Ishikawa (cell line): ENCODE data around the gene SNN.

Experiments
- CEBPB ChIP-seq: IDR thresholded peaks from 2 replicates; pipeline ENCODE4 v1.6.1; 2012
- CREB1 ChIP-seq: IDR thresholded peaks from 2 replicates; pipeline ENCODE4 v1.6.1; 2012; ENCODE audit warnings: low read depth
- EGR1 ChIP-seq: IDR thresholded peaks from 2 replicates; pipeline ENCODE4 v1.6.1; 2012
- EP300 ChIP-seq: IDR thresholded peaks from 2 replicates; pipeline ENCODE4 v1.6.1; 2012; ENCODE audit warnings: borderline replicate concordance
- FOXM1 ChIP-seq: IDR thresholded peaks from 2 replicates; pipeline ENCODE4 v1.6.1; 2012; ENCODE audit warnings: low read depth, borderline replicate concordance
- MAX ChIP-seq: IDR thresholded peaks from 2 replicates; pipeline ENCODE4 v1.6.1; 2012
- NFIC ChIP-seq: IDR thresholded peaks from 2 replicates; pipeline ENCODE4 v1.6.1; 2012
- RAD21 ChIP-seq: IDR thresholded peaks from 2 replicates; pipeline ENCODE4 v1.6.1; 2012; ENCODE audit warnings: low read depth
- TAF1 ChIP-seq: IDR thresholded peaks from 2 replicates; pipeline ENCODE4 v1.6.1; 2012; ENCODE audit warnings: low read depth, mild to moderate bottlenecking
- TCF12 ChIP-seq: IDR thresholded peaks from 2 replicates; pipeline ENCODE4 v1.6.1; 2012; ENCODE audit warnings: low read depth
- TEAD4 ChIP-seq: IDR thresholded peaks from 2 replicates; pipeline ENCODE4 v1.6.1; 2012
- USF1 ChIP-seq: IDR thresholded peaks from 2 replicates; pipeline ENCODE4 v1.6.1; 2012
- YY1 ChIP-seq: IDR thresholded peaks from 2 replicates; pipeline ENCODE4 v1.6.1; 2012; ENCODE audit warnings: low read depth
- ZBTB7A ChIP-seq: IDR thresholded peaks from 2 replicates; pipeline ENCODE4 v1.6.1; 2012; ENCODE audit warnings: low read depth
- TF ChIP-seq, protein P1 (sequence below): IDR thresholded peaks from 2 replicates; pipeline ENCODE4 v1.6.1; 2012; ENCODE audit warnings: low read depth, mild to moderate bottlenecking

The SNN gene

DNA sequence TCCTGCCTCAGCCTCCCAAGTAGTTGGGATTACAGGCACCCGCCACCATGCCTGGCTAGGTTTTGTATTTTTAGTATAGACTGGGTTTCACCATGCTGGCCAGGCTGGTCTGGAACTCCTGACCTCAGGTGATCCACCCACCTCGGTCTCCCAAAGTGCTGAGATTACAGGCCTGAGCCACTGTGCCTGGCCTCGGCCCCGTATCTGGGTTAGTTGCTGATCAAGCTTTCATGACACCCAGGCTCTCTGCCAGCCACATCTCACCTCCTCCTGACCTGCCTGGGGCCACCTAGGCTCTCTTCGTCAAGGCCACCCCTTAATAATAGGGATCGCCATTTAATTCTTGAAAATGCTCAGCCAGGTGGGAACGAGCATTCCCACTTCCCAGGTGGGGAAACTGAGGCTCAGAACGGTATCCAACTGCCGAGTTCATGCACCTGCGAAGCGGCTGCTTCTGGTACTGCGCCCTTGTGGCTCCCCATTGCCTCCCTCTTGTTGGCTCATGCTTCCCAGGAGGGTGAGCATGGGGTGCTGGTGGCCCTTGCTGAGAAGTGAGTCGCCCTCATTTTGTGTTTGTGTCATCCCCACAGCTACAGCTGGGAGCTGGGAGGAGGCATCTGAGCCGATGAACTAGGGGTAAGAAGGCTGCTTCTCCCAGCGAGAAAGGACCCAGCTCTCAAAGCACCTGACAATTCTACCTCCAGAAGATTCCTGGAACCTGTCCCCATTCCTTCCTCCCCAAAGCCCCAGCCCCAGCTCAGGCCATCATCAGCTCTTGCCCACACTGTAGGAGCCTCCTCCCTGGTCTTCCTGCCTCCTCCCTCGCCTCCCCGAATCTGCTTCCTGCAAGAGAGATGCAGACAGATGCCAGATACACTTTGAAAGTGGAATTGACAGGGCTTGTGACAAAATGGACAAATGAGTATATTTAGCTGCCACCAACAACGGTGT is 17.3 kb upstream of the SNN start:
- TF ChIP-seq EP300 (no peak), TEAD4 (no peak), TAF1 (no peak), ZBTB7A (no peak), CREB1 (no peak), MAX (no peak)

GRCh38 chr16:11651796-11652195 is 16.5 kb upstream of the SNN start:
- TF ChIP-seq TCF12 (no peak), TAF1 (no peak), ZBTB7A (no peak), FOXM1 (no peak), YY1 (no peak), NFIC (no peak), CREB1 (no peak), EP300 (no peak), USF1 (no peak), RAD21 (no peak), TEAD4 (no peak), MAX (no peak), CEBPB (no peak), EGR1 (no peak)
- TF ChIP-seq, protein P1, sequence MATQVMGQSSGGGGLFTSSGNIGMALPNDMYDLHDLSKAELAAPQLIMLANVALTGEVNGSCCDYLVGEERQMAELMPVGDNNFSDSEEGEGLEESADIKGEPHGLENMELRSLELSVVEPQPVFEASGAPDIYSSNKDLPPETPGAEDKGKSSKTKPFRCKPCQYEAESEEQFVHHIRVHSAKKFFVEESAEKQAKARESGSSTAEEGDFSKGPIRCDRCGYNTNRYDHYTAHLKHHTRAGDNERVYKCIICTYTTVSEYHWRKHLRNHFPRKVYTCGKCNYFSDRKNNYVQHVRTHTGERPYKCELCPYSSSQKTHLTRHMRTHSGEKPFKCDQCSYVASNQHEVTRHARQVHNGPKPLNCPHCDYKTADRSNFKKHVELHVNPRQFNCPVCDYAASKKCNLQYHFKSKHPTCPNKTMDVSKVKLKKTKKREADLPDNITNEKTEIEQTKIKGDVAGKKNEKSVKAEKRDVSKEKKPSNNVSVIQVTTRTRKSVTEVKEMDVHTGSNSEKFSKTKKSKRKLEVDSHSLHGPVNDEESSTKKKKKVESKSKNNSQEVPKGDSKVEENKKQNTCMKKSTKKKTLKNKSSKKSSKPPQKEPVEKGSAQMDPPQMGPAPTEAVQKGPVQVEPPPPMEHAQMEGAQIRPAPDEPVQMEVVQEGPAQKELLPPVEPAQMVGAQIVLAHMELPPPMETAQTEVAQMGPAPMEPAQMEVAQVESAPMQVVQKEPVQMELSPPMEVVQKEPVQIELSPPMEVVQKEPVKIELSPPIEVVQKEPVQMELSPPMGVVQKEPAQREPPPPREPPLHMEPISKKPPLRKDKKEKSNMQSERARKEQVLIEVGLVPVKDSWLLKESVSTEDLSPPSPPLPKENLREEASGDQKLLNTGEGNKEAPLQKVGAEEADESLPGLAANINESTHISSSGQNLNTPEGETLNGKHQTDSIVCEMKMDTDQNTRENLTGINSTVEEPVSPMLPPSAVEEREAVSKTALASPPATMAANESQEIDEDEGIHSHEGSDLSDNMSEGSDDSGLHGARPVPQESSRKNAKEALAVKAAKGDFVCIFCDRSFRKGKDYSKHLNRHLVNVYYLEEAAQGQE = no peak

DNA sequence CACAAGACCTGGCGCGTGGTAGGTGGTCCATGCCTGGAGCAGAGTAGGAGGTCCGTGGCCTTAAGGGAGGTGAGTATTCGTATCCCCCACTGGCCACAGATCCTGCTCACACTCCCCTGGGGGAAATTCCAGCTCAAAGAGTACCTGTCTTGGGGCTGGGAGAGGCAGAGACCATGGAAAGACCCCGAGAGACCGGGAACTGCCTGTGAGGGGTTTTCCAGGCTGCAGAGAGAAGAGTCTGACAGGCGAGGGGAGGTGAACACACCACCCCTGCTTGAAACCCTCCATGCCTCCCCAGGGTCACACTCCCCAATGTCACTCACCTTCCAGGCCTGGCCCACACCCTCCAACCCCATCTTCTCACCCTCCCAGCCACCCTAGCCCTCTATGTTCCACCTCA is 12.6 kb upstream of the SNN start:
- TF ChIP-seq YY1 = no peak
- no peak for TF ChIP-seq RAD21
- no peak for TF ChIP-seq TEAD4
- TF ChIP-seq, protein P1 = no peak
- no peak for TF ChIP-seq MAX
- TF ChIP-seq EGR1 = no peak
- no peak for TF ChIP-seq FOXM1
- TF ChIP-seq TAF1 = no peak
- TF ChIP-seq CREB1 = no peak
- no peak for TF ChIP-seq TCF12
- no peak for TF ChIP-seq CEBPB
- no peak for TF ChIP-seq EP300
- no peak for TF ChIP-seq USF1
- TF ChIP-seq ZBTB7A = no peak
- TF ChIP-seq NFIC = no peak

DNA sequence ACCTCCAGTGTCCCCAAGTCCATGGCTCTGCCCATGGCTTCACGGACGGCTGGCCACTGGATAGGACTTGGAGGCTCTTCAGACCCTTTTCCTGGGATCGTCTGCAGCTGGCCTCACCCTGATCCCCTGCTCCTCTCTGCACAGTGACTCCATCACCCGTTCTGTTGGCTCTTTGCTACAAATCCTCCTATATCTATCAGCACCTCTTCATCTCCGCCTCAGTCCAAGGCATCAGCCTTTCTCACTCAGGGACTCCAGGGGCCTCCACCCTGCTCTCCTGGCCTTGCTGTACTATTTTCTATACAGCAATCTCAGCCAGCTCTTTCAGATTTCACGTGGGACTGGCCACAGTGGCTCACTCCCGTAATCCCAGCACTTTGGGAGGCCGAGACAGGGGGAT is 10.7 kb upstream of the SNN start:
- no peak for TF ChIP-seq MAX
- TF ChIP-seq CEBPB = no peak
- no peak for TF ChIP-seq TCF12
- TF ChIP-seq CREB1 = no peak
- TF ChIP-seq FOXM1 = no peak
- TF ChIP-seq USF1 = no peak
- no peak for TF ChIP-seq TEAD4
- TF ChIP-seq EP300 = no peak
- TF ChIP-seq, protein P1 = no peak
